SK-N-SH (cell line): Measurements from ENCODE around the gene DNAJC5. TPM values are rescaled to one million over a fixed set of nuclear protein-coding genes. Genes with fewer than 3 reads are reported as not detected.
A peak's percentile ranks its signal among the peaks of the same experiment; 100 is the strongest.

Source experiments
- CTCF ChIA-PET: fragments of 300-600, 350-600 bp; formaldehyde crosslinking; extraction: SDS; loops from one replicate; lab custom pipeline; 2021; lab: Yijun Ruan, JAX
- POLR2A ChIA-PET: fragments of 350-600 bp; sonication (Branson Sonifier 250); formaldehyde crosslinking; extraction: SDS; loops from one replicate; lab custom pipeline; 2020; ENCODE audit warnings: antibody characterized with exemption, inconsistent platforms; lab: Yijun Ruan, JAX
- DNase-seq: peaks from one replicate; pipeline ENCODE4 v3.0.0; 2012
- H2AFZ ChIP-seq: fragments of 200-600 bp; sonication (generic); 2 replicates; pipeline ENCODE4 v1.8.1; 2016; ENCODE audit warnings: antibody characterized with exemption, mild to moderate bottlenecking, low read depth
- H3F3A ChIP-seq: fragments of 200-600 bp; sonication (generic); replicated peaks from 2 replicates; pipeline ENCODE3; 2016; ENCODE audit warnings: antibody characterized with exemption, mild to moderate bottlenecking; ENCODE audit not compliant: insufficient read depth
- H3K27ac ChIP-seq, 2 experiments: fragments of 200-500 bp in 1 of 2; fragments of 200-600 bp in 1 of 2; sonication (Bioruptor generic) in 1 of 2; sonication (generic), shearing (Covaris generic) in 1 of 2; 2 replicates each; pipeline versions ENCODE4 v1.5.1 to v1.6.1; 2014 to 2016; ENCODE audit warnings: low read depth in 2 of 2, inconsistent platforms in 1 of 2, low read length in 1 of 2, mild to moderate bottlenecking in 1 of 2, mixed read lengths in 1 of 2
- H3K27me3 ChIP-seq: fragments of 200-600 bp; sonication (generic), shearing (Covaris generic); 2 replicates; pipeline ENCODE4 v1.6.1; 2016; ENCODE audit warnings: mixed run types; ENCODE audit not compliant: insufficient read depth
- H3K36me3 ChIP-seq, 2 experiments: fragments of 200-500 bp in 1 of 2; fragments of 200-600 bp in 1 of 2; sonication (Bioruptor generic) in 1 of 2; sonication (generic) in 1 of 2; replicated peaks in 1 of 2; 2 replicates each; pipeline versions ENCODE3 to v1.5.1; 2014 to 2016; ENCODE audit warnings: low read length in 1 of 2, mild to moderate bottlenecking in 1 of 2; ENCODE audit not compliant: insufficient read depth in 2 of 2, control insufficient read depth in 1 of 2
- H3K4me1 ChIP-seq, 2 experiments: fragments of 200-500 bp in 1 of 2; fragments of 200-600 bp in 1 of 2; sonication (Bioruptor generic) in 1 of 2; sonication (generic), shearing (Covaris generic) in 1 of 2; 2 replicates each; pipeline versions ENCODE4 v1.5.1 to v1.6.1; 2014 to 2016; ENCODE audit warnings: low read depth in 1 of 2, low read length in 1 of 2, mixed run types in 1 of 2; ENCODE audit not compliant: insufficient read depth in 2 of 2, control insufficient read depth in 1 of 2
- H3K4me2 ChIP-seq: fragments of 200-600 bp; sonication (generic), shearing (Covaris generic); 2 replicates; pipeline ENCODE4 v1.6.1; 2017; ENCODE audit warnings: mixed run types
- H3K4me3 ChIP-seq, 2 experiments: fragments of 200-500 bp in 1 of 2; fragments of 200-600 bp in 1 of 2; sonication (Bioruptor generic) in 1 of 2; sonication (generic), shearing (Covaris generic) in 1 of 2; 2 replicates each; pipeline versions ENCODE4 v1.5.1 to v1.8.1; 2014 to 2016; ENCODE audit warnings: low read depth in 2 of 2, inconsistent platforms in 1 of 2, low read length in 1 of 2, mild to moderate bottlenecking in 1 of 2, mixed read lengths in 1 of 2, moderate library complexity in 1 of 2
- H3K79me2 ChIP-seq: fragments of 200-600 bp; sonication (generic); 2 replicates; pipeline ENCODE4 v1.8.1; 2017; ENCODE audit warnings: mild to moderate bottlenecking; ENCODE audit not compliant: insufficient read depth
- H3K9ac ChIP-seq: fragments of 200-600 bp; sonication (generic); 2 replicates; pipeline ENCODE4 v1.6.1; 2017; ENCODE audit warnings: mixed run types
- H3K9me2 ChIP-seq: fragments of 200-600 bp; sonication (generic); 2 replicates; pipeline ENCODE4 v1.6.1; 2017; ENCODE audit warnings: mixed run types
- H3K9me3 ChIP-seq: fragments of 200-600 bp; sonication (generic); 2 replicates; pipeline ENCODE4 v1.6.1; 2017; ENCODE audit warnings: mixed run types, mild to moderate bottlenecking, moderate library complexity
- H4K20me1 ChIP-seq: fragments of 200-600 bp; sonication (generic); 2 replicates; pipeline ENCODE4 v1.6.1; 2017; ENCODE audit warnings: mild to moderate bottlenecking, mixed run types; ENCODE audit not compliant: insufficient read depth
- CHD2 ChIP-seq: fragments of 150-350 bp; IDR thresholded peaks from 2 replicates; pipeline ENCODE4 v1.6.1; 2018; ENCODE audit warnings: low read length; ENCODE audit not compliant: partially characterized antibody
- CTCF ChIP-seq: fragments of 200-600 bp; sonication (generic); IDR thresholded peaks from 2 replicates; pipeline ENCODE4 v1.6.1; 2017; ENCODE audit warnings: antibody characterized with exemption, mild to moderate bottlenecking, moderate library complexity
- EP300 ChIP-seq, 2 experiments: IDR thresholded peaks; 2 replicates each; pipeline versions ENCODE4 v1.4.0 to v1.6.1; 2012; ENCODE audit warnings: borderline replicate concordance in 1 of 2, low read depth in 1 of 2, low read length in 1 of 2
- MEF2A ChIP-seq: IDR thresholded peaks from 2 replicates; pipeline ENCODE4 v1.4.0; 2012; ENCODE audit warnings: low read depth, borderline replicate concordance
- RFX5 ChIP-seq: IDR thresholded peaks from 2 replicates; pipeline ENCODE4 v1.6.1; 2012; ENCODE audit warnings: mild to moderate bottlenecking, improper control_type of control experiment, low read length
- SIN3A ChIP-seq: IDR thresholded peaks from 2 replicates; pipeline ENCODE4 v1.6.1; 2012; ENCODE audit warnings: low read depth, mild to moderate bottlenecking, low read length, moderate library complexity, borderline replicate concordance
- USF1 ChIP-seq: IDR thresholded peaks from 2 replicates; pipeline ENCODE4 v1.4.0; 2012; ENCODE audit warnings: low read depth, borderline replicate concordance
- ZBTB33 ChIP-seq: IDR thresholded peaks from 2 replicates; pipeline ENCODE4 v1.4.0; 2012; ENCODE audit warnings: low read depth, borderline replicate concordance
- WGBS: methylation state at CpG from one replicate; pipeline ENCODE4 v1.1.6; 2017; ENCODE audit warnings: low lambda C conversion rate; 5-methylcytosine and 5-hydroxymethylcytosine counted together
- polyA plus RNA-seq, 3 experiments: library from polyadenylated mRNA; depleted of rRNA; stranded (reverse); fragments of >200 nt; gene quantifications; 2 replicates each; pipeline ENCODE4 v1.2.3, GENCODE V29; 2012

The DNAJC5 gene
- polyA plus RNA-seq, 1 of the 3 experiments (the other 2 are of a cell fraction) = 24.2 TPM

- peaks cover 7 to 16% of the 10 kb centered on the region in 2 experiments; a peak in 2 of 4 replicates for H3K4me1 ChIP-seq
- no peaks in the 10 kb centered on the region for H3K9me2 ChIP-seq
- no peaks in the 10 kb centered on the region for H3F3A ChIP-seq
- TF ChIP-seq EP300 (IDR thresholded peaks at IDR 0.05; ENCODE audit: borderline replicate concordance in 1 of 2, low read depth in 1 of 2, low read length in 1 of 2) = no peak
- no peak for TF ChIP-seq CHD2
- TF ChIP-seq SIN3A = no peak
- TF ChIP-seq USF1 = no peak
- TF ChIP-seq ZBTB33 = no peak
- TF ChIP-seq CTCF = no peak
- no peak for TF ChIP-seq RFX5
- no peak for TF ChIP-seq MEF2A
- H3K9ac ChIP-seq = peak overlapping the region; percentile 83; the same call in 1 of the 2 replicates
- DNase-seq = no peak
- no peak overlapping the region; the same call in 1 of the 2 replicates for H3K4me2 ChIP-seq
- H3K79me2 ChIP-seq = peaks cover 15% of the 10 kb centered on the region
- 87% methylated on average over 20 of the region's 28 CpGs for WGBS
- CTCF ChIA-PET = no interaction called here
- H3K27ac ChIP-seq = no peak overlapping the region; a peak in 1 of 4 replicates
- no peak overlapping the region for H3K4me3 ChIP-seq
- no peaks in the 10 kb centered on the region for H3K9me3 ChIP-seq
- no peaks in the 10 kb centered on the region for H3K27me3 ChIP-seq
- POLR2A ChIA-PET = no interaction called here
- peaks cover 0 to 43% of the 10 kb centered on the region in 2 experiments for H3K36me3 ChIP-seq
- no peaks in the 10 kb centered on the region for H4K20me1 ChIP-seq
- H2AFZ ChIP-seq = no peak overlapping the region
Observed at GRCh38 chr20:63967330-63968135, 72.6 kb downstream of the DNAJC5 start.
